Astrocyte of the spinal cord (primary cell): ENCODE results near the gene NRXN3.

ENCODE experiments used
- DNase-seq: peaks from one replicate; pipeline ENCODE4 v3.0.0; 2011; ENCODE audit warnings: low read depth, low spot score
- H3K4me3 ChIP-seq: 2 replicates; pipeline ENCODE4 v1.5.1; 2011; ENCODE audit warnings: low read depth, mild to moderate bottlenecking, low read length, moderate library complexity
- in situ Hi-C: cut with HindIII; loops from 2 replicates; pipeline ENCODE4 v1.10.0; 2017; ENCODE audit warnings: low sequenced_read_pairs
- TF ChIP-seq, protein P1 (sequence below): IDR thresholded peaks from 2 replicates; pipeline ENCODE4 v1.5.1; 2012; ENCODE audit warnings: low read depth, mild to moderate bottlenecking, low read length, inconsistent platforms

NRXN3 gene

DNA sequence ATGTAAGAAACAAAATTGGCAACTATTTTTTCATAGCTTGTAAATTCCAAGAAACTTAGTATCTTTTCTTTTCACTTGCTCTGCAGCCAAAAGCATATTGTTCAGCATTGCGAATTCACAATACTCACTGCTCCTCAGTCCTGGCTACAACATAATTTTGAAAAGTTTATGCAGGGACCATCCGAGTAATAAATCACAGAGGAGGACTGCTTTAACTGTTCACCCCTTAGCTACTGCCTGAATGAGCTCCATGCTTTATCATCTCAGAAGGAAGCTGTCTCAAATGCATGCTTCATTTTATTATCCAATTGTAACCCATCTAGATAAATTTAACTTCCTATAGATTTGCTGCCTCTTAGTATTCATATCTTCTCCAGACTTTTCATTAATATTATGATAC lies 1213.3 kb downstream of the NRXN3 start:
- H3K4me3 ChIP-seq: no peak overlapping the region
- in situ Hi-C loops: no loop called here
- TF ChIP-seq, protein P1, sequence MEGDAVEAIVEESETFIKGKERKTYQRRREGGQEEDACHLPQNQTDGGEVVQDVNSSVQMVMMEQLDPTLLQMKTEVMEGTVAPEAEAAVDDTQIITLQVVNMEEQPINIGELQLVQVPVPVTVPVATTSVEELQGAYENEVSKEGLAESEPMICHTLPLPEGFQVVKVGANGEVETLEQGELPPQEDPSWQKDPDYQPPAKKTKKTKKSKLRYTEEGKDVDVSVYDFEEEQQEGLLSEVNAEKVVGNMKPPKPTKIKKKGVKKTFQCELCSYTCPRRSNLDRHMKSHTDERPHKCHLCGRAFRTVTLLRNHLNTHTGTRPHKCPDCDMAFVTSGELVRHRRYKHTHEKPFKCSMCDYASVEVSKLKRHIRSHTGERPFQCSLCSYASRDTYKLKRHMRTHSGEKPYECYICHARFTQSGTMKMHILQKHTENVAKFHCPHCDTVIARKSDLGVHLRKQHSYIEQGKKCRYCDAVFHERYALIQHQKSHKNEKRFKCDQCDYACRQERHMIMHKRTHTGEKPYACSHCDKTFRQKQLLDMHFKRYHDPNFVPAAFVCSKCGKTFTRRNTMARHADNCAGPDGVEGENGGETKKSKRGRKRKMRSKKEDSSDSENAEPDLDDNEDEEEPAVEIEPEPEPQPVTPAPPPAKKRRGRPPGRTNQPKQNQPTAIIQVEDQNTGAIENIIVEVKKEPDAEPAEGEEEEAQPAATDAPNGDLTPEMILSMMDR: no peak
- no peak for DNase-seq

DNA sequence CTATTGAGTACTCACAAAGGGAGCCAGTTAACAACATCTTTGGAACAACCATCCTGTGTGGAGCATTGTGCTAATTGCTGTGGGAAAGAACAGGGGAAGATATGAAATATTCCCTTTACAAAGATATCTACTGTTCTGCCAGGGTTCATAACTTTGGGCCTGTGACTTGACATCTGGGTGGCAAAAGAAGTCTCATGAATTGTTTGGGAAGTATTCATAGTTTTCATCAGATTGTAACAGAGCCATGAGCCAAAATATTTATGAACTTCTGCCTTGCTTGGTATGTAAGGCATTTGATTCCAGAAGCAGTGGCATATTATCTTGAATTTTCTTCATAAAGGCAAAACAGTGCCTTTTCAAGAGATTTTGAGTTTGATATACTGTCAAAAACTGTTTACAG lies 1224.9 kb downstream of the NRXN3 start:
- in situ Hi-C loops: no loop called here
- no peak for DNase-seq
- H3K4me3 ChIP-seq: no peak overlapping the region
- TF ChIP-seq, protein P1: no peak

- TF ChIP-seq, protein P1: no peak
- no peak overlapping the region for H3K4me3 ChIP-seq
- in situ Hi-C loops: no loop called here
- peak; percentile 23 for DNase-seq
Observed at GRCh38 chr14:79404874-79405511, 1234.8 kb downstream of the NRXN3 start.

GRCh38 chr14:79405512-79405910 lies 1235.3 kb downstream of the NRXN3 start:
- H3K4me3 ChIP-seq: no peak overlapping the region
- in situ Hi-C loops: no loop called here
- TF ChIP-seq, protein P1: no peak
- DNase-seq: no peak

- TF ChIP-seq, protein P1: no peak
- no peak for DNase-seq
- in situ Hi-C loops: no loop called here
- no peak overlapping the region for H3K4me3 ChIP-seq
Observed at GRCh38 chr14:79407572-79407971, 1237.4 kb downstream of the NRXN3 start.

- in situ Hi-C loops: no loop called here
- TF ChIP-seq, protein P1: no peak
- no peak overlapping the region for H3K4me3 ChIP-seq
- no peak for DNase-seq
Observed at GRCh38 chr14:79408696-79409095, 1238.5 kb downstream of the NRXN3 start.
